ENCODE results near the gene NFIX. TPM values are rescaled to one million over a fixed set of nuclear protein-coding genes. Genes with fewer than 3 reads are reported as not detected.
"Not testable (repeated sequence)": the region's sequence is repeated elsewhere in the genome, so short reads cannot be mapped to it uniquely, and the experiment has no call there.

Gene NFIX
- total RNA-seq, 2 donors from 2014 or later, result 0.31 to 0.89 TPM

DNA sequence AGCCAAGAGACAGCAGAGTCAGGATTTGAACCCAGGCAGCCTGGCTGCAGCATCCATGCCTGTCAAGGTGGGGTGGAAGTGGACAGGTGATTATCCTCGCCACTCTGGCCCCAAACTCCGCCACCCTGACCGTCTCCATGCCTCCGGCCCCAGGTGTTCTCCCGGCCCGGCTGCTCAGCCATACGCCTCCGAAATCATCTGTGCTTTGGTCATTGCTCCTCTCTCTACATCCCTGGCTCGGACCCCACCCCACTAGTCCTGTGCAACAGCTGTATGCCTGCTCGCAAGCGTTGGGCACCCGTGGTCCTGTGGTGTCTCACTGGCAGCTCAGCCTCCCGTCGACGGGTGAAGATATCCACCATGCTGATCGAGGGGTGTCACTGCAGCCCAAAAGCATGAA is 22.0 kb upstream of the NFIX start:
- no peak overlapping the region for H3K4me3 Mint-ChIP-seq
- DNase-seq (ENCODE audit: low spot score), result no peak
- peaks cover 5 to 8% of the 10 kb centered on the region in 2 donors for H3K4me1 Mint-ChIP-seq (ENCODE audit: low read depth in 2 of 2)
- no peak overlapping the region for H3K27ac Mint-ChIP-seq
- H3K36me3 Mint-ChIP-seq, result no peaks in the 10 kb centered on the region
- peaks cover 7 to 11% of the 10 kb centered on the region in 2 donors for H3K27me3 Mint-ChIP-seq
- ATAC-seq, result no peak
- H3K9me3 Mint-ChIP-seq, result no peaks in the 10 kb centered on the region

GRCh38 chr19:12974301-12975220 is 20.7 kb upstream of the NFIX start:
- Mint-ChIP-seq H3K4me3 (no peak overlapping the region), H3K27ac (no peak overlapping the region), H3K9me3 (no peaks in the 10 kb centered on the region), H3K27me3 (peaks cover 7 to 11% of the 10 kb centered on the region in 2 donors), H3K36me3 (no peaks in the 10 kb centered on the region), H3K4me1 (ENCODE audit: low read depth in 2 of 2) (peaks cover 5 to 8% of the 10 kb centered on the region in 2 donors)
- ATAC-seq, result no peak
- no peak for DNase-seq (ENCODE audit: low spot score)

DNA sequence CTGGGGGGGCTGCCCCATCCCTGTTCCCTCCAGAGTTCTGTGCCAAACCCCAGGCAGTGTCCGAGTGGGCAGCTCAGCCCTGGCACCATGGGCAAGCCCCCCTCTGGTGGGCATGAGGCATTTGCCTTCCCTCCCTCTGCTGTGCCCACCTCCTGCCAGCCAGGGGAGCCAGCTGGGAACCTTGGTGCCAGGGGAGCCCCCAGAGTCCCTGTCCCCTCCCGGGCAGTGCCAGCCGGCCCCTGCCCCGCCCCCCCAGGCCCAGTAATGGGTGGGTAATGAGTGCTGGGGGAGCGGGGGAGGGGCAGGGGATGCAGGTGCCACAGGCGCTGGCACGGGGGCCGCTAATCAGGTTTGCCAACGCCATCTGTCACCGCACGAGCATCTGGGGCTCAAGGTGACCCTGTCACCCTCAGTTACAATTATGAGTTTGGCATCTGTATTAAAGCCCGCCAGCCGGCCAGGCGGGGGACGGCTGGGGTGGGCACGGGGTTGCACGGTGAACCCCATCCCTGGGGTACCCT is 20.0 kb upstream of the NFIX start:
- no peak for DNase-seq (ENCODE audit: low spot score)
- no peak for ATAC-seq
- Mint-ChIP-seq H3K36me3 (no peaks in the 10 kb centered on the region), H3K9me3 (no peaks in the 10 kb centered on the region), H3K4me1 (ENCODE audit: low read depth in 2 of 2) (peaks cover 5% of the 10 kb centered on the region in 2 donors), H3K4me3 (no peak overlapping the region), H3K27me3 (peaks cover 7 to 9% of the 10 kb centered on the region in 2 donors), H3K27ac (no peak overlapping the region)

DNA sequence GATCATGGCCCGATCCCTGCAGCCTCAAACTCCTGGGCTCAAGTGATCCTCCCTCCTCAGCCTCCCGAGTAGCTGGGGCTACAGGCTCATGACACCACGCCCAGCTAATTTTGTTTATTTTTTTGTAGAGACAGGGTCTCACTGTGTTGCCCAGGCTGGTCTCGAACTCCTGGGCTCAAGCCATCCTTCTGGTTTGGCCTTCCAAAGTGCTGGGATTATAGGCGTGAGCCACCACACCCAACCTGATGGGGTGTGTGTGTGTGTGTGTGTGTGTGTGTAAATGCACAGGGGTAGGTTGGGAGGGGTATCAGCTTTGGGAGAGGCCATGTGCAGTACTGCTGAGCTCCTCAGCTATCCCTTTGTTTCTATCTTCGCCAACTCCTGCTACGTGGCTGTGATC is 19.2 kb upstream of the NFIX start:
- not testable (repeated sequence) for DNase-seq (ENCODE audit: low spot score); ATAC-seq; H3K9me3 Mint-ChIP-seq; H3K27ac Mint-ChIP-seq; H3K4me3 Mint-ChIP-seq; H3K27me3 Mint-ChIP-seq; H3K36me3 Mint-ChIP-seq; H3K4me1 Mint-ChIP-seq (ENCODE audit: low read depth in 2 of 2)

GRCh38 chr19:12979974-12980373 is 15.3 kb upstream of the NFIX start:
- Mint-ChIP-seq H3K4me3 (no peak overlapping the region), H3K9me3 (no peaks in the 10 kb centered on the region), H3K36me3 (no peaks in the 10 kb centered on the region), H3K27ac (no peak overlapping the region), H3K4me1 (ENCODE audit: low read depth in 2 of 2) (peaks cover 0 to 7% of the 10 kb centered on the region in 2 donors), H3K27me3 (peaks cover 7 to 10% of the 10 kb centered on the region in 2 donors)
- no peak for DNase-seq (ENCODE audit: low spot score)
- ATAC-seq, result no peak

GRCh38 chr19:12982648-12983047 is 12.6 kb upstream of the NFIX start:
- peaks cover 12 to 15% of the 10 kb centered on the region in 2 donors for H3K27me3 Mint-ChIP-seq
- H3K4me3 Mint-ChIP-seq, result no peak overlapping the region
- ATAC-seq (no peak), DNase-seq (ENCODE audit: low spot score) (no peak)
- no peak overlapping the region for H3K27ac Mint-ChIP-seq
- no peaks in the 10 kb centered on the region for H3K36me3 Mint-ChIP-seq
- H3K4me1 Mint-ChIP-seq (ENCODE audit: low read depth in 2 of 2), result peaks cover 6 to 18% of the 10 kb centered on the region in 2 donors
- H3K9me3 Mint-ChIP-seq, result no peaks in the 10 kb centered on the region

DNA sequence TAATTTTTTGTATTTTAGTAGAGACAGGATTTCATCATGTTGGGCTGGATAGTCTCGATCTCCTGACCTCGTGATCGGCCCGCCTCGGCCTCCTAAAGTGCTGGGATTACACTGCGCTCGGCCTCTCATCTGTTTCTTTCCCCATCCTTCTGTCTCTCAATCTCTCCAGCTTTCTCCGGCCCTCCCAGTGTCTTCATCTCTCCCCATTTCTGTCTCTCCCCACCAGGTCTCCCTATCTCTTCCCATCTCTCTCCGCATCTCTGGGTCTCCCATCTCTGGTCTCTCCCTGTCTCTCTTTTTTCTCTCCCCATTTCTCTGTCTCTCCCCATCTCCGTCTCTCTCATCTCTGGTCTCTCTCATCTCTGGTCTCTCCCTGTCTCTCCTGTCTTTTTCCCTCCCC is 12.2 kb upstream of the NFIX start:
- peaks cover 8 to 12% of the 10 kb centered on the region in 2 donors for H3K27me3 Mint-ChIP-seq

GRCh38 chr19:12983542-12984142 is 11.6 kb upstream of the NFIX start:
- DNase-seq (ENCODE audit: low spot score), result peak; percentile 81
- Mint-ChIP-seq H3K36me3 (no peaks in the 10 kb centered on the region), H3K27me3 (peaks cover 7 to 11% of the 10 kb centered on the region in 2 donors), H3K27ac (no peak overlapping the region), H3K9me3 (no peaks in the 10 kb centered on the region), H3K4me3 (no peak overlapping the region), H3K4me1 (ENCODE audit: low read depth in 2 of 2) (peaks cover 6 to 13% of the 10 kb centered on the region in 2 donors)
- ATAC-seq, result peak; percentile 81 to 87

More for the DNA sequence above, 12.2 kb upstream of the NFIX start:
- no peaks in the 10 kb centered on the region for H3K9me3 Mint-ChIP-seq
- H3K36me3 Mint-ChIP-seq, result no peaks in the 10 kb centered on the region
- DNase-seq (ENCODE audit: low spot score), result no peak
- H3K27ac Mint-ChIP-seq, result no peak overlapping the region
- H3K4me3 Mint-ChIP-seq, result no peak overlapping the region
- peaks cover 6 to 13% of the 10 kb centered on the region in 2 donors for H3K4me1 Mint-ChIP-seq (ENCODE audit: low read depth in 2 of 2)
- ATAC-seq, result no peak

- no peaks in the 10 kb centered on the region for H3K36me3 Mint-ChIP-seq
- peaks cover 6 to 13% of the 10 kb centered on the region in 2 donors for H3K4me1 Mint-ChIP-seq (ENCODE audit: low read depth in 2 of 2)
- H3K27me3 Mint-ChIP-seq, result peaks cover 7 to 11% of the 10 kb centered on the region in 2 donors
- H3K9me3 Mint-ChIP-seq, result no peaks in the 10 kb centered on the region
- no peak overlapping the region for H3K4me3 Mint-ChIP-seq
- DNase-seq (ENCODE audit: low spot score), result no peak
- no peak overlapping the region for H3K27ac Mint-ChIP-seq
- no peak for ATAC-seq
These were observed 11.1 kb upstream of the NFIX start for GRCh38 chr19:12984143-12984627.

DNA sequence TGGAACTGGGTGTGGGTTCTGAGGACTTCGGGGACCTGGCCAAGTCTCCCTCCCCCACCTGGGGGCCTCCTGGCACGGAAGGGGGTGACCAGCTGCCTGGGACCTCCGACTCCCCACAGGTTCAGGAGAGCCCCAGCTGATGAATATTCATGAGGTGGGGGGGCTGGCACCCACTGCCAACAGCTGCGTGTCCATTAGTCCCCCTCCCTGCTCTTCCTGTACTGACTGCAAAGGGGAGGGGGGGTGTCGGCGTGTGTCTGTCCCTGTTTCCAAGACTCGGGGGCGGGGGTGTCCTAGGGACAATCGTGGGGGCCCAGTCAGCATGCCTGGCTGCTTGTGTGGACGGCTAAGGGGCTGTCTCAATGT is 10.6 kb upstream of the NFIX start:
- peak overlapping the region; percentile 1 for H3K4me3 Mint-ChIP-seq
- peak overlapping the region in 1 of 2 donors; percentile 45 for H3K27ac Mint-ChIP-seq
- ATAC-seq (no peak), DNase-seq (ENCODE audit: low spot score) (no peak)
- H3K4me1 Mint-ChIP-seq (ENCODE audit: low read depth in 2 of 2), result peaks cover 6 to 13% of the 10 kb centered on the region in 2 donors
- no peaks in the 10 kb centered on the region for H3K36me3 Mint-ChIP-seq
- H3K9me3 Mint-ChIP-seq, result no peaks in the 10 kb centered on the region
- peaks cover 7 to 11% of the 10 kb centered on the region in 2 donors for H3K27me3 Mint-ChIP-seq

- Mint-ChIP-seq H3K4me3 (peak overlapping the region; percentile 1), H3K9me3 (no peaks in the 10 kb centered on the region), H3K27ac (peak overlapping the region in 1 of 2 donors; percentile 45), H3K4me1 (ENCODE audit: low read depth in 2 of 2) (peaks cover 6 to 13% of the 10 kb centered on the region in 2 donors), H3K36me3 (no peaks in the 10 kb centered on the region), H3K27me3 (peaks cover 7 to 11% of the 10 kb centered on the region in 2 donors)
- peak; percentile 80 to 81 for ATAC-seq
- no peak for DNase-seq (ENCODE audit: low spot score)
These were observed 10.1 kb upstream of the NFIX start for GRCh38 chr19:12985049-12985776.

DNA sequence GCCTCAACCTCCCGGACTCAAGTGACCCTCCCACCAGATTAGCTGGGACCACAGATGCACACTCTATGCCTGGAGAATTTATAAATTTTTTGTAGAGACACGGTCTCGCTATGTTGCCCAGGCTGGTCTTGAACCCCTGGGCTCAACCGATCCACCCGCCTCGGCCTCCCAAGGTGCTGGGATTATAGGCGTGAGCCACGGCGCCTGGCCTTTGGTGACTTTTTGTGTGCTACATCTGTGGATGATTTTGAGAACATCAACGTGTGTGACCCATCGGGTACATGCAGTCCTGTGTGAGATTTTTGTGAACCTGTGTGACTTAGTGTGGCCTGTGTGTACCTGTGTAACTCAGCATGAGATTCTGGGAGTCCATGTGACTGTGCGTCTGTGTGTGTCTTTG is 8.5 kb upstream of the NFIX start:
- no peak overlapping the region for H3K4me3 Mint-ChIP-seq
- ATAC-seq (no peak), DNase-seq (ENCODE audit: low spot score) (no peak)
- no peaks in the 10 kb centered on the region for H3K36me3 Mint-ChIP-seq
- no peaks in the 10 kb centered on the region for H3K9me3 Mint-ChIP-seq
- H3K4me1 Mint-ChIP-seq (ENCODE audit: low read depth in 2 of 2), result peaks cover 10 to 13% of the 10 kb centered on the region in 2 donors
- H3K27ac Mint-ChIP-seq, result no peak overlapping the region
- H3K27me3 Mint-ChIP-seq, result peaks cover 17 to 20% of the 10 kb centered on the region in 2 donors

DNA sequence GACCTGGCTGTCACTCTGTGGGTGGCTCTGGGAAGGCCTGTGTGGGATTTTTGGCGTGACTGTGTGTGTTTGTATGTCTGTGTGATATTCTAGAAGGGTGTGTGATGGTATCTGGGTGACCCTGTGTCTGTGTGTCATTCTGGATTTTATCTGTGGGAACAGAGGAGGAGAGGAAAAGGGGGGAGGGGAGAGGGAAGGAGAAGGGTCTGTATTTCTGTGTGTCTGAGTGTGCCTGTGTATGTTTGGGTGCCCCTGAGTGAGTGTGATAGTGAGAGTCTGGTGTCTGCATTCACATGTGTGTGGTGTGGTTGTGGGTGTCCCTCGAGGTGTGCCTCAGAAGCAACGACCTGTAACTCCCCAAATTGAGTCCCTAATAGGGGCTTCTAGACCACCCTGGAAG is 8.1 kb upstream of the NFIX start:
- Mint-ChIP-seq H3K27ac (no peak overlapping the region), H3K4me1 (ENCODE audit: low read depth in 2 of 2) (peaks cover 10 to 13% of the 10 kb centered on the region in 2 donors), H3K36me3 (no peaks in the 10 kb centered on the region), H3K9me3 (no peaks in the 10 kb centered on the region), H3K27me3 (peaks cover 17 to 20% of the 10 kb centered on the region in 2 donors), H3K4me3 (no peak overlapping the region)
- DNase-seq (ENCODE audit: low spot score) (no peak), ATAC-seq (no peak)

All from natural killer cell treated with Interleukin-12 subunit alpha and Interleukin-12 subunit beta and Interleukin-15 and Interleukin-18, amount 100 ng/mL, for 72 hours (primary cell).